Karpas-422 (cell line): ENCODE measurements around the gene ZDHHC3. TPM values are rescaled to one million over a fixed set of nuclear protein-coding genes. Genes with fewer than 3 reads are reported as not detected.

Experiments used
- DNase-seq: peaks from one replicate; pipeline ENCODE4 v3.0.0-alpha.2; 2015
- H2AFZ ChIP-seq: fragments of 200-600 bp; sonication (generic); 2 replicates; pipeline ENCODE4 v1.6.1; 2014; ENCODE audit warnings: antibody characterized with exemption, low read length, mixed read lengths
- H3K27ac ChIP-seq: fragments of 200-600 bp; sonication (generic); 2 replicates; pipeline ENCODE4 v1.5.1; 2014; ENCODE audit warnings: mild to moderate bottlenecking, low read length, moderate library complexity
- H3K27me3 ChIP-seq: fragments of 200-600 bp; sonication (generic); 2 replicates; pipeline ENCODE4 v1.6.1; 2014; ENCODE audit warnings: low read length, mixed read lengths
- H3K36me3 ChIP-seq: fragments of 200-600 bp; sonication (generic); 2 replicates; pipeline ENCODE4 v1.6.1; 2014; ENCODE audit warnings: low read length, mixed read lengths; ENCODE audit not compliant: insufficient read depth
- H3K4me1 ChIP-seq: fragments of 200-600 bp; sonication (generic); 2 replicates; pipeline ENCODE4 v1.6.1; 2014; ENCODE audit warnings: mild to moderate bottlenecking, low read length, mixed read lengths
- H3K4me2 ChIP-seq: fragments of 200-600 bp; sonication (generic); 2 replicates; pipeline ENCODE4 v1.6.1; 2014; ENCODE audit warnings: low read length, low read depth, mild to moderate bottlenecking; ENCODE audit not compliant: poor library complexity, severe bottlenecking
- H3K4me3 ChIP-seq: fragments of 200-600 bp; sonication (generic); 2 replicates; pipeline ENCODE4 v1.5.1; 2014; ENCODE audit warnings: mild to moderate bottlenecking, antibody characterized with exemption, low read length, mixed read lengths
- H3K79me2 ChIP-seq: fragments of 200-600 bp; sonication (generic); 2 replicates; pipeline ENCODE4 v1.6.1; 2014; ENCODE audit warnings: mild to moderate bottlenecking, low read length, mixed read lengths
- H3K9ac ChIP-seq: fragments of 200-600 bp; sonication (generic); 2 replicates; pipeline ENCODE4 v1.6.0; 2014; ENCODE audit warnings: low read length
- H3K9me2 ChIP-seq: fragments of 200-600 bp; sonication (generic), shearing (Covaris generic); replicated peaks from 2 replicates; pipeline ENCODE4 v1.6.0; 2014; ENCODE audit warnings: mild to moderate bottlenecking, low read length, moderate library complexity; ENCODE audit not compliant: insufficient read depth
- H3K9me3 ChIP-seq: fragments of 300-700, 200-600 bp; sonication (generic); 2 replicates; pipeline ENCODE4 v1.6.1; 2014; ENCODE audit warnings: low read length, mixed read lengths
- H4K20me1 ChIP-seq: fragments of 200-600 bp; sonication (generic); 2 replicates; pipeline ENCODE4 v1.6.1; 2014; ENCODE audit warnings: mild to moderate bottlenecking, antibody characterized with exemption, low read length, low read depth; ENCODE audit not compliant: insufficient read depth
- total RNA-seq: library from RNA; depleted of rRNA; stranded (reverse); fragments of >200 nt; shearing (Covaris generic); gene quantifications from 2 replicates; pipeline ENCODE4 v1.2.3, GENCODE V29; 2014; ENCODE audit warnings: low replicate concordance

Gene ZDHHC3
- total RNA-seq, 1 experiment from 2014 or later = 70.9 TPM

GRCh38 chr3:45012577-45012976 is 36.6 kb upstream of the ZDHHC3 start:
- Histone ChIP-seq H2AFZ (no peak overlapping the region), H4K20me1 (0 out of 2 replicates have a peak, but pooled peaks cover 10% of the 10 kb centered on the region), H3K27me3 (no peaks in the 10 kb centered on the region), H3K4me1 (peaks cover 26% of the 10 kb centered on the region), H3K4me3 (no peak overlapping the region), H3K36me3 (peaks cover 53% of the 10 kb centered on the region; the same call in 1 of the 2 replicates), H3K27ac (no peak overlapping the region), H3K9me3 (no peaks in the 10 kb centered on the region), H3K79me2 (peaks cover 3% of the 10 kb centered on the region; the same call in 1 of the 2 replicates), H3K9ac (no peak overlapping the region), H3K4me2 (no peak overlapping the region), H3K9me2 (no peaks in the 10 kb centered on the region)
- DNase-seq = no peak

DNA sequence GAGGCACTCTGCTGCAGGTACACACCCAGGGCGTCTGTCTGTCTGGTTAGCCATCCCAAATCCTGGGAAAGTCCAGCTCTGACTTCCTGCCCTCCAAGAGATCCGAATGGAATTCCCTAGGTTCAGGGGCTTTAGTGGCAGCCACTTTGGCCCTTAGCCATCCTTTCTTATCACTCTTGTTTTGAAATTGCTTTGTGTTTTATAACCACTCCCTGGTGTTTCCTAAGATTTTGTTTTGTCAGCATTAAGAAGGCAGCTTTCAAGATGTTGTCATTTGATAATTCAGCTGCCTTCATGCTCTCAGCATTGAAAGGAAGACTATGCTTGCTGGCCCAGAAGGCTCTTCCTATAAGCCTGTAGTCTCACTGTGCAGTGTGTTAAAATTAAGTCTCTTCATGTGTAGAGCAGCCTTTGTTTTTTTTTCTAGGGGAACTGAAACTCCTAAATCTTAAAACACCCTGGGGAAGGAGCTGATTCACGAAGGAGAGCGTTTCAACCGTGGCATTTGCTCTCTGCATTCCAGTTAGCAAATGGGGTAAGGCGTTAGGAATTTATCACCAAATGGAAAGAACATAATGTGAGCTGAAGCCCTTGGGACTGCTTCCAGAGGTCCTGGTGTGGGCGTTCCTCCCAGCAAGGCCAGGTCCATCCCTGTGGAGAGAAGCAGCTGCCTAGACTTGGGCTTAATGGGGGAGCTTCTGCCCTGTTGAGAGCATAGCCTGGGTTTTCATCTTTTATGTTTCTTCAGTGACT is 36.0 kb upstream of the ZDHHC3 start:
- DNase-seq = no peak
- peak overlapping the region; percentile 42 for H3K27ac ChIP-seq
- no peak overlapping the region for H3K4me2 ChIP-seq

DNA sequence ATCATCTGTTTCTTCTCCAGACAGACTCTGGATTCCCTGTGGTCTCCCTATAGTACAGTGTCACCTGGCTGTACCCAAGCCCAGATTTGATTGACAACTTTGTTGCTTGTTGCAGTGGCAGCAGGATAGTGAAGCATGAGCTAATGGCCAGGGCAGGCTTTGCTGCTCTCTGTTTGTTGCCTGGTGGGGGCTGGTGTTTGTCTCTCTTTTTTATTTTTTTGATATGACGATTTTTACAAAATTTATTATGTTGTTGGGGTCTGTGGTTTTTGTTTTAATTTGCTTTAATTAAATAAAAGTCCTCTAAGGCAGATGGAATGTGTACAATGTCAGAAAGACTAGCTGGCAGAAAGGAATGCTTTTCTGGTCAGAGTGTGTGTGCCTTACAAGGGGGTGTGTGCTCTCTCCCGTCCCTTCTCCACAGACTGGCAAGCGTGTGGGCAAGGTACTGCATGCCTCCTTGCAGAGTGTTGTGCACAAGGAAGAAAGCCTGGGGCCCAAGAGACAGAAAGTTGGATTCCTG is 34.9 kb upstream of the ZDHHC3 start:
- no peak for DNase-seq
- Histone ChIP-seq H3K9ac (no peak overlapping the region), H3K4me3 (no peak overlapping the region), H3K79me2 (peaks cover 3% of the 10 kb centered on the region; the same call in 1 of the 2 replicates), H3K9me3 (no peaks in the 10 kb centered on the region), H3K9me2 (no peaks in the 10 kb centered on the region), H3K27me3 (no peaks in the 10 kb centered on the region), H3K27ac (no peak overlapping the region), H3K4me1 (peaks cover 26% of the 10 kb centered on the region), H4K20me1 (0 out of 2 replicates have a peak, but pooled peaks cover 10% of the 10 kb centered on the region), H3K4me2 (no peak overlapping the region), H2AFZ (no peak overlapping the region), H3K36me3 (peaks cover 58% of the 10 kb centered on the region; the same call in 1 of the 2 replicates)

More for the DNA sequence above, 36.0 kb upstream of the ZDHHC3 start:
- H3K27me3 ChIP-seq = no peaks in the 10 kb centered on the region
- H3K9me2 ChIP-seq = no peaks in the 10 kb centered on the region
- 0 out of 2 replicates have a peak, but pooled peaks cover 10% of the 10 kb centered on the region for H4K20me1 ChIP-seq
- H2AFZ ChIP-seq = no peak overlapping the region
- no peak overlapping the region for H3K4me3 ChIP-seq
- H3K9me3 ChIP-seq = no peaks in the 10 kb centered on the region
- H3K36me3 ChIP-seq = peaks cover 56% of the 10 kb centered on the region; the same call in 1 of the 2 replicates
- H3K9ac ChIP-seq = peak overlapping the region; percentile 27; the same call in 1 of the 2 replicates
- peaks cover 3% of the 10 kb centered on the region; the same call in 1 of the 2 replicates for H3K79me2 ChIP-seq
- H3K4me1 ChIP-seq = peaks cover 26% of the 10 kb centered on the region

- no peak for DNase-seq
- Histone ChIP-seq H2AFZ (no peak overlapping the region), H3K79me2 (peaks cover 7% of the 10 kb centered on the region; the same call in 1 of the 2 replicates), H3K27me3 (no peaks in the 10 kb centered on the region), H3K4me3 (no peak overlapping the region), H3K9me2 (no peaks in the 10 kb centered on the region), H4K20me1 (0 out of 2 replicates have a peak, but pooled peaks cover 10% of the 10 kb centered on the region), H3K4me2 (no peak overlapping the region), H3K9ac (no peak overlapping the region), H3K9me3 (no peaks in the 10 kb centered on the region), H3K27ac (no peak overlapping the region), H3K36me3 (peaks cover 61% of the 10 kb centered on the region), H3K4me1 (peaks cover 26% of the 10 kb centered on the region)
Measured at GRCh38 chr3:45009868-45010267, 33.9 kb upstream of the ZDHHC3 start.

GRCh38 chr3:45008117-45008516 is 32.1 kb upstream of the ZDHHC3 start:
- H4K20me1 ChIP-seq = 0 out of 2 replicates have a peak, but pooled peaks cover 10% of the 10 kb centered on the region
- H3K36me3 ChIP-seq = peaks cover 71% of the 10 kb centered on the region
- H3K27ac ChIP-seq = no peak overlapping the region

GRCh38 chr3:45007091-45007490 is 31.1 kb upstream of the ZDHHC3 start:
- Histone ChIP-seq H3K27me3 (no peaks in the 10 kb centered on the region), H3K9me3 (no peaks in the 10 kb centered on the region), H3K4me1 (peaks cover 22% of the 10 kb centered on the region), H3K79me2 (peaks cover 12% of the 10 kb centered on the region; the same call in 1 of the 2 replicates), H3K9ac (no peak overlapping the region), H3K27ac (no peak overlapping the region), H3K4me2 (no peak overlapping the region), H3K9me2 (no peaks in the 10 kb centered on the region), H2AFZ (no peak overlapping the region), H4K20me1 (0 out of 2 replicates have a peak, but pooled peaks cover 5% of the 10 kb centered on the region), H3K4me3 (no peak overlapping the region), H3K36me3 (peaks cover 73% of the 10 kb centered on the region)
- DNase-seq = no peak

More at GRCh38 chr3:45008117-45008516, 32.1 kb upstream of the ZDHHC3 start:
- Histone ChIP-seq H3K4me2 (no peak overlapping the region), H3K27me3 (no peaks in the 10 kb centered on the region), H2AFZ (no peak overlapping the region), H3K79me2 (peaks cover 9% of the 10 kb centered on the region; the same call in 1 of the 2 replicates), H3K9me3 (no peaks in the 10 kb centered on the region), H3K9me2 (no peaks in the 10 kb centered on the region), H3K4me3 (no peak overlapping the region), H3K9ac (no peak overlapping the region), H3K4me1 (peaks cover 26% of the 10 kb centered on the region)
- no peak for DNase-seq

DNA sequence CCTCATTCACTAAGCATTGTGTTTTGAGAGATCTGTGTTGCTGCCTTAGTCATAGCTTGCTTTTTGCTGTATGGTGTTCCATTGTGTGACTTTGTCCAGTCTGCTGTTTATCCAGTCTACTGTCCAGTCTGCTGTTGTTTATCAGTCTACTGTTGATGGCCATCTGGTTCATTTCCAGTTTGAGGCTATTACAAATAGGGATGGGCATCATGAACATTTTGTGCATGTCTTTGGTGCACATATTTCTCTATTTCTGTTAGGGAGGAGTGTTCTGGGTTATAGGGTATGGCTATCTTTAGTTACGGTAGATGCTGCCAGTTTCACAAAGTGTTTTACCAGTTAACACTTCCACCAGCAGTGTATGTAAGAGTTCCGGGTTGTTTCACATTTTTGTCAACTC is 27.9 kb upstream of the ZDHHC3 start:
- no peak for DNase-seq
- Histone ChIP-seq H3K27ac (no peak overlapping the region), H3K27me3 (no peaks in the 10 kb centered on the region), H3K4me3 (no peak overlapping the region), H3K36me3 (peaks cover 76% of the 10 kb centered on the region), H3K4me1 (no peaks in the 10 kb centered on the region), H2AFZ (no peak overlapping the region), H3K9ac (no peak overlapping the region), H3K9me2 (no peaks in the 10 kb centered on the region), H3K79me2 (peaks cover 19% of the 10 kb centered on the region), H3K4me2 (no peak overlapping the region), H4K20me1 (no peaks in the 10 kb centered on the region; the same call in 1 of the 2 replicates), H3K9me3 (no peaks in the 10 kb centered on the region)

GRCh38 chr3:45003406-45003805 is 27.4 kb upstream of the ZDHHC3 start:
- Histone ChIP-seq H2AFZ (no peak overlapping the region), H3K4me3 (no peak overlapping the region), H3K9me3 (no peaks in the 10 kb centered on the region), H4K20me1 (no peaks in the 10 kb centered on the region; the same call in 1 of the 2 replicates), H3K4me1 (no peaks in the 10 kb centered on the region), H3K79me2 (peaks cover 22% of the 10 kb centered on the region), H3K27ac (no peak overlapping the region), H3K9me2 (no peaks in the 10 kb centered on the region), H3K9ac (no peak overlapping the region), H3K27me3 (no peaks in the 10 kb centered on the region), H3K4me2 (no peak overlapping the region), H3K36me3 (peaks cover 75% of the 10 kb centered on the region)
- no peak for DNase-seq
